ENCODE data around the gene MAGI2. TPM values are rescaled to one million over a fixed set of nuclear protein-coding genes. Genes with fewer than 3 reads are reported as not detected.

MAGI2 gene
- total and polyA plus RNA-seq, 2 donors (not counting 3 experiments of a cell fraction or from before 2014, with no cell fraction given), result 0.28 to 6.0 TPM

- Histone ChIP-seq H4K20me1 (replicated peaks; ENCODE audit: control insufficient read depth, extremely low read depth, insufficient read depth, low read length) (no peaks in the 10 kb centered on the region), H3K4me1 (ENCODE audit: control insufficient read depth, extremely low read depth, insufficient read depth, low read length) (no peaks in the 10 kb centered on the region), H3K27ac (ENCODE audit: insufficient read depth, low read depth, low read length) (no peak overlapping the region), H3K27me3 (ENCODE audit: control insufficient read depth in 2 of 2, insufficient read depth in 2 of 2, low read length in 2 of 2) (peaks cover 0 to 3% of the 10 kb centered on the region in 2 experiments), H3K79me2 (ENCODE audit: control insufficient read depth, insufficient read depth, low read length) (no peaks in the 10 kb centered on the region), H3K4me2 (ENCODE audit: insufficient read depth, low read length) (no peak overlapping the region), H3K9ac (replicated peaks; ENCODE audit: extremely low read depth, insufficient read depth, low read length) (no peak overlapping the region), H2AFZ (ENCODE audit: low read depth, low read length) (no peak overlapping the region), H3K9me3 (replicated peaks; ENCODE audit: control insufficient read depth, insufficient read depth, low read length) (no peaks in the 10 kb centered on the region), H3K4me3 (replicated peaks in 1 of 3; ENCODE audit: insufficient read depth in 1 of 3, low read depth in 1 of 3, low read length in 3 of 3) (no peak overlapping the region), H3K9me1 (replicated peaks; ENCODE audit: control insufficient read depth, extremely low read depth, insufficient read depth, low read length) (no peaks in the 10 kb centered on the region), H3K36me3 (ENCODE audit: control insufficient read depth in 2 of 2, extremely low read depth in 1 of 2, insufficient read depth in 2 of 2, low read length in 2 of 2) (no peaks in the 10 kb centered on the region)
- dilution Hi-C loops (cut with MboI; ENCODE audit: extremely low pct_ligation_motif_present, low sequenced_read_pairs) (no loop called here), intact Hi-C loops (cut with micrococcal nuclease) (no loop called here)
- no peak for TF ChIP-seq GATA2 (IDR thresholded peaks at IDR 0.05; ENCODE audit: insufficient read depth, insufficient read length, low read depth, low read length)
- TF ChIP-seq POLR2A (IDR thresholded peaks at IDR 0.05; ENCODE audit: low read depth, low read length), result no peak
- TF ChIP-seq MYC (IDR thresholded peaks at IDR 0.05; ENCODE audit: low read depth, low read length), result no peak
- no peak for TF ChIP-seq EZH2 (IDR thresholded peaks at IDR 0.05; ENCODE audit: borderline replicate concordance, low read depth, low read length, severe bottlenecking)
- TF ChIP-seq MAX (IDR thresholded peaks at IDR 0.05; ENCODE audit: insufficient read depth, insufficient read length), result no peak
- TF ChIP-seq POLR2AphosphoS5 (IDR thresholded peaks at IDR 0.05; ENCODE audit: insufficient read depth, low read depth, low read length), result no peak
- no peak for TF ChIP-seq FOS (IDR thresholded peaks at IDR 0.05; ENCODE audit: borderline replicate concordance, insufficient read depth, low read length)
- TF ChIP-seq JUN (IDR thresholded peaks at IDR 0.05; ENCODE audit: borderline replicate concordance, insufficient read depth, insufficient read length, low read depth), result no peak
- TF ChIP-seq CTCF (IDR thresholded peaks at IDR 0.05; ENCODE audit: extremely low read depth in 1 of 2, insufficient read depth in 1 of 2, low read depth in 1 of 2, low read length in 2 of 2), result no peak
- FAIRE-seq (no peak), DNase-seq (ENCODE audit: low read depth, low spot score) (no peak)
- ChIA-PET POLR2A (no interaction called here), CTCF (interaction anchor here (0.8 kb wide), 1 partner anchor 10 kb away, joined by 3 read pairs; no protein-coding TSS in a partner anchor)
- BruUV-seq (replicated peaks), result no TSS peak
Measured at GRCh38 chr7:78777829-78778228, 675.6 kb downstream of the MAGI2 start.
